ENCODE measurements around the gene ADD1.
"Not testable (repeated sequence)": the region's sequence is repeated elsewhere in the genome, so short reads cannot be mapped to it uniquely, and the experiment has no call there.

The ADD1 gene

DNA sequence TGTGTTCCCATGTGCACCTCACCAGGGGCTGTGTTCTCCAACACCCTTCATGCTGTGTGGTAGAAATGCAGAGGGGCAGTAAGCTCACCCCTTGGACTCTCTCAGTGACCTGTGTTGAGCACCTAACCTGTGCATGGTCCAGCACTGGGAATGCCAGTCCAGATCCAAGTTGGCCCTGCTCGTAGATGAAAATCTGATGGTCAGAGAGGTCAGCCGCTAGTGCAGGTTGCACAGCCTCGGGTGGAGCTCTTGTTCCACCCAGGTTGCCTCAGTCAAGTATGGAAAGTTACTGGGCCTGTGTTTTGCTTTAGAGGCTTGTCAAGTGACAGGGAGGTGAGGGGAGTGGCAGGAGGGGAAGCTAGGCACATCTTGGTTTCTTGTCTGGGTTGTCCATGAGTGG lies 68.2 kb downstream of the ADD1 start:
- Histone ChIP-seq H3K4me3 (ENCODE audit: low read length) (no peak overlapping the region), H3K27ac (ENCODE audit: low read length) (no peak overlapping the region), H3K36me3 (ENCODE audit: insufficient read depth, low read depth, low read length) (peaks cover 85% of the 10 kb centered on the region), H3K9ac (ENCODE audit: low read depth, low read length) (no peak overlapping the region), H3K4me1 (ENCODE audit: insufficient read depth, low read length) (no peaks in the 10 kb centered on the region), H3K9me3 (ENCODE audit: insufficient read depth, low read depth, low read length) (peaks cover 2% of the 10 kb centered on the region; the same call in 1 of the 2 replicates), H3K27me3 (ENCODE audit: insufficient read depth, low read length) (no peaks in the 10 kb centered on the region)

DNA sequence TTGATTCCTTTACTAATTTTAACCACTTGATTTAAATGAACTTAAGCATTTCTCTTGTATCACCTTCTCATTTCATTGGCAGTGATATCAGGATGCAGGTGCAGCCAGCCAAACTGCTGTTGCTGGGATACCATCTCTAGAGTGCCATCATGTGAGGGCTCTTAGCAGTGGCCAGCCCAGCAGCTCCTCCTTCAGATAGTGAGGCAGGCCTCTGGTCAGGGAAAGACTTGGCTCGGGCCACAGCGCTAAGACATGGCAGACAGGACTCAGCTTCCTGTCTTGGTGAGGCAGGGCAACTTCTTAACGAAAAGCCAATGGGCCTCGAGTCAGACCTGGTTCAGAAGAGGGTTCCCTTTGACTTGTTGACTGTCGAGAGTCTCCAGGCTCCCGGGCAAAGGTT lies 69.5 kb downstream of the ADD1 start:
- Histone ChIP-seq H3K4me3 (ENCODE audit: low read length) (no peak overlapping the region), H3K4me1 (ENCODE audit: insufficient read depth, low read length) (no peaks in the 10 kb centered on the region), H3K27ac (ENCODE audit: low read length) (no peak overlapping the region), H3K27me3 (ENCODE audit: insufficient read depth, low read length) (no peaks in the 10 kb centered on the region), H3K36me3 (ENCODE audit: insufficient read depth, low read depth, low read length) (peaks cover 74% of the 10 kb centered on the region), H3K9me3 (ENCODE audit: insufficient read depth, low read depth, low read length) (peaks cover 4% of the 10 kb centered on the region; the same call in 1 of the 2 replicates), H3K9ac (ENCODE audit: low read depth, low read length) (no peak overlapping the region)

DNA sequence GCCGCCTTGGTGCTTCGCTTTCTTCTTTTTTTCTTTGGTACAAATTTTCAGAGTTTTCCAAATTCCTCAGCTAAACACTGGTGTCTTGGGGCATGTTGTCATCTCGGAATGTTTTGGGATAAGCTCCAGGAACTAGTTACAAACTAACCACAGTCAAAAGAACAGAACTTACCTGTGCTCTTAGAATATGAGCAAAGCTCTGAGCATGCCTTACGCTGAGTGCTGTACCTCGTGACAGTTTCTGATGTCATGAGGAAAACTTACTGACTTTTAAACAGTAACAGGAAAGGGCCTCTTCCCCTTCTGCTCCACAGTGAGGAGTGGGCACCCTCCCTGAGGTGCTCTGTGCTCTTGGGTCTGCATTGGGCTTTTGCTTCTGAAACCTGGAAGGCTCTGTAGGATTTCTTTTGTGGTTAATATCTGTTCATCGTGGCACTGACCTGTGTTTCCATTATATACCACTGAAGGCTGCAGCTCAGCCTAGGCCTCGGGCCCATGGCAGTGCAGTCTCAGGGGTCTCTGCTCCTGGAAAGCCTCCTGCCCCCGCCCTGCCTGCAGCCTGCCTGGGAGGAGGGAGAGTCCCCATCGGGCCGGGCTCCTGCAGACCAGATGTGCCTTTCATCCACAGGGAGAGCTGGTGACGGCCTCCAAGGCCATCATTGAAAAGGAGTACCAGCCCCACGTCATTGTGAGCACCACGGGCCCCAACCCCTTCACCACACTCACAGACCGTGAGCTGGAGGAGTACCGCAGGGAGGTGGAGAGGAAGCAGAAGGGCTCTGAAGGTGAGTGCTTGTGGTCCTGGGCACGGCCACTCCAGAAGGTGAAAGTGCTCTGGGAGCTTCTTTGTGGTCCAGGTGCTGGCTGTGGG lies 70.8 kb downstream of the ADD1 start:
- H3K36me3 ChIP-seq (ENCODE audit: insufficient read depth, low read depth, low read length), result peaks cover 61% of the 10 kb centered on the region

DNA sequence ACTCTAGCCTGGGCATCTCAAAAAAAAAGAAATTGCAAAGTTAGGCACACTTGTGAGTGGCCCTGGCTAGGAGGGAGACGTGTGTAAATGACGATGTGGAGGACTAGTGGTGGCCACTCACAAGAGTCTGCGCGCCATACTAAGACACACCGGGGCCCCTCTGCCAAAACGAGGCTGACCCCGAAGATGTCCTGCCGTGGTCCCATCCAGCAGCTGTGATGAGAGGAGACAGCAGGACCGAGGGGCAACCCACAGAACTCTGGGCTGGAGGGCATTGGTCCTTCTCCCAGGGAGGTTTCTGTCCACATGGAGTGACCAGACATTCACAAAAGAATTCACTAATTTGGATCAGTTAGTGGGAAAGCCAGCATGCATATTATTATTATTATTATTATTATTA lies 72.1 kb downstream of the ADD1 start:
- Histone ChIP-seq H3K27me3 (ENCODE audit: insufficient read depth, low read length) (no peaks in the 10 kb centered on the region), H3K4me1 (ENCODE audit: insufficient read depth, low read length) (no peaks in the 10 kb centered on the region), H3K9me3 (ENCODE audit: insufficient read depth, low read depth, low read length) (peaks cover 11% of the 10 kb centered on the region; the same call in 1 of the 2 replicates), H3K27ac (ENCODE audit: low read length) (no peak overlapping the region), H3K36me3 (ENCODE audit: insufficient read depth, low read depth, low read length) (peaks cover 48% of the 10 kb centered on the region), H3K9ac (ENCODE audit: low read depth, low read length) (no peak overlapping the region), H3K4me3 (ENCODE audit: low read length) (no peak overlapping the region)

More for the DNA sequence above, 70.8 kb downstream of the ADD1 start:
- Histone ChIP-seq H3K9me3 (ENCODE audit: insufficient read depth, low read depth, low read length) (peaks cover 8% of the 10 kb centered on the region; the same call in 1 of the 2 replicates), H3K4me1 (ENCODE audit: insufficient read depth, low read length) (no peaks in the 10 kb centered on the region), H3K9ac (ENCODE audit: low read depth, low read length) (no peak overlapping the region), H3K27ac (ENCODE audit: low read length) (no peak overlapping the region), H3K4me3 (ENCODE audit: low read length) (no peak overlapping the region), H3K27me3 (ENCODE audit: insufficient read depth, low read length) (no peaks in the 10 kb centered on the region)

DNA sequence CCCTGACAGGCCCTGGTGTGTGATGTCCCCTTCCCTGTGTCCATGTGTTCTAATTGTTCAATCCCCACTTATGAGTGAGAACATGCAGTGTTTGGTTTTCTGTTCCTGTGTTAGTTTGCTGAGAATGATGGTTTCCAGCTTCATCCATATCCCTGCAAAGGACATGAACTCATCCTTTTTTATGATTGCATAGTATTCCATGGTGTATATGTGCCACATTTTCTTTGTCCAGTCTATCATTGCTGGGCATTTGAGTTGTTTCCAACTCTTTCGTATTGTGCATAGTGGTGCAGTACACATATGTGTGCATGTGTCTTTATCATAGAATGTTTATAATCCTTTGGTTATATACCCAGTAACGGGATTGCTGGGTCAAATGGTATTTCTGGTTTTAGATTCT lies 73.1 kb downstream of the ADD1 start:
- not testable (repeated sequence) for H3K27ac ChIP-seq (ENCODE audit: low read length); H3K27me3 ChIP-seq (ENCODE audit: insufficient read depth, low read length); H3K4me3 ChIP-seq (ENCODE audit: low read length); H3K4me1 ChIP-seq (ENCODE audit: insufficient read depth, low read length); H3K9ac ChIP-seq (ENCODE audit: low read depth, low read length)
- Histone ChIP-seq H3K9me3 (ENCODE audit: insufficient read depth, low read depth, low read length) (peaks cover 14% of the 10 kb centered on the region; the same call in 1 of the 2 replicates), H3K36me3 (ENCODE audit: insufficient read depth, low read depth, low read length) (peaks cover 43% of the 10 kb centered on the region)

DNA sequence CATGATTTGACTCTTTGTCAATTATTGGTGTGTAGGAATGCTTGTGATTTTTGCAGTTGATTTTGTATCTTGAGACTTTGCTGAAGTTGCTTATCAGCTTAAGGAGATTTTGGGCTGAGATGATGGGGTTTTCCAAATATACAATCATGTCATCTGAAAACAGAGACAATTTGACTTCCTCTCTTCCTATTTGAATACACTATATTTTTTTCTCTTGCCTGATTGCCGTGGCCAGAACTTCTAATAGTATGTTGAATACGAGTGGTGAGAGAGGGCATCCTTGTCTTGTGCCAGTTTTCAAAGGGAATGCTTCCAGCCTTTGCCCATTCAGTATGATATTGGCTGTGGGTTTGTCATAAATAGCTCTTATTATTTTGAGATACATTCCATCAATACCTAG lies 74.7 kb downstream of the ADD1 start:
- H3K36me3 ChIP-seq (ENCODE audit: insufficient read depth, low read depth, low read length), result peaks cover 40% of the 10 kb centered on the region
- H3K9ac ChIP-seq (ENCODE audit: low read depth, low read length); H3K27ac ChIP-seq (ENCODE audit: low read length); H3K4me3 ChIP-seq (ENCODE audit: low read length); H3K27me3 ChIP-seq (ENCODE audit: insufficient read depth, low read length); H3K4me1 ChIP-seq (ENCODE audit: insufficient read depth, low read length): not testable (repeated sequence)
- peaks cover 16% of the 10 kb centered on the region; the same call in 1 of the 2 replicates for H3K9me3 ChIP-seq (ENCODE audit: insufficient read depth, low read depth, low read length)

DNA sequence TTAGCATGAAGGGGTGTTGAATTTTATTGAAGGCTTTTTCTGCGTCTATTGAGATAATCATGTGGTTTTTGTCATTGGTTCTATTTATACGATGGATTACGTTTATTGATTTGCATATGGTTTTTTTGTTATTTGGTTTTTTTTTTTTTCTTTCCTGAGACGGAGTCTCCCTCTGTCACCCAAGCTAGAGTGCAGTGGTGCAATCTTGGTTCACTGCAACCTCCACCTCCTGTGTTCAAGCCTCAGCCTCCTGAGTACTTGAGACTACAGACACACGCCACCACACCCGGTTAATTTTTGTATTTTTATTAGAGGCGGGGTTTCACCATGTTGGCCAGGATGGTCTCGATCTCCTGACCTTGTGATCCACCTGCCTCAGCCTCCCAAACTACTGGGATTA lies 75.1 kb downstream of the ADD1 start:
- H3K4me3 ChIP-seq (ENCODE audit: low read length); H3K9ac ChIP-seq (ENCODE audit: low read depth, low read length); H3K27me3 ChIP-seq (ENCODE audit: insufficient read depth, low read length); H3K27ac ChIP-seq (ENCODE audit: low read length): not testable (repeated sequence)
- peaks cover 40% of the 10 kb centered on the region for H3K36me3 ChIP-seq (ENCODE audit: insufficient read depth, low read depth, low read length)
- H3K9me3 ChIP-seq (ENCODE audit: insufficient read depth, low read depth, low read length), result peaks cover 16% of the 10 kb centered on the region; the same call in 1 of the 2 replicates
- H3K4me1 ChIP-seq (ENCODE audit: insufficient read depth, low read length), result peaks cover 13% of the 10 kb centered on the region

DNA sequence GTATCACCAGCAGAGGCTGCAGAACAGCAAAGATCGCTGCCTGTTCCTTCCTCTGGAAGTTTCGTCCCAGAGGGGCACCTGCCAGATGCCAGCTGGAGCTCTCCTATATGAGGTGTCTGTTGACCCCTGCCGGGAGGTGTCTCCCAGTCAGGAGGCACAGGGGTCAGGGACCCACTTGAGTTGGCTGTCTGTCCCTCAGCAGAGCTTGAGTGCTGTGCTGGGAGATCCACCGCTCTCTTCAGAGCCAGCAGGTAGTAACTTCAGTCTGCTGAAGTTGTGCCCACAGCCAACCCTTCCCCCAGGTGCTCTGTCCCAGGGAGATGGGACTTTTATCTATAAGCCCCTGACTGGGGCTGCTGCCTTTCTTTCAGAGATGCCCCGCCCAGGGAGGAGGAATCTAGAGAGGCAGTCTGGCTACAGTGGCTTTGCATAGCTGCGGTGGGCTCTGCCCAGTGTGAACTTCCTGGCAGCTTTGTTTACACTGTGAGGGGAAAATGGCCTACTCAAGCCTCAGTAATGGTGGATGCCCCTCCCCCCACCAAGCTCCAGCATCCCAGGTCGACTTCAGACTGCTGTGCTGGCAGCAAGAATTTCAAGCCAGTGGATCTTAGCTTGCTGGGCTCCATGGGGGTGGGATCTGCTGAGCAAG lies 78.9 kb downstream of the ADD1 start:
- H3K9ac ChIP-seq (ENCODE audit: low read depth, low read length), result peak overlapping the region; percentile 37; the same call in 1 of the 2 replicates
- H3K27me3 ChIP-seq (ENCODE audit: insufficient read depth, low read length), result not testable (repeated sequence)
- peak overlapping the region; percentile 33 for H3K4me3 ChIP-seq (ENCODE audit: low read length)
- H3K4me1 ChIP-seq (ENCODE audit: insufficient read depth, low read length), result peaks cover 13% of the 10 kb centered on the region
- H3K9me3 ChIP-seq (ENCODE audit: insufficient read depth, low read depth, low read length), result peaks cover 12% of the 10 kb centered on the region; the same call in 1 of the 2 replicates
- H3K36me3 ChIP-seq (ENCODE audit: insufficient read depth, low read depth, low read length), result peaks cover 44% of the 10 kb centered on the region
- peak overlapping the region; percentile 86 for H3K27ac ChIP-seq (ENCODE audit: low read length)

DNA sequence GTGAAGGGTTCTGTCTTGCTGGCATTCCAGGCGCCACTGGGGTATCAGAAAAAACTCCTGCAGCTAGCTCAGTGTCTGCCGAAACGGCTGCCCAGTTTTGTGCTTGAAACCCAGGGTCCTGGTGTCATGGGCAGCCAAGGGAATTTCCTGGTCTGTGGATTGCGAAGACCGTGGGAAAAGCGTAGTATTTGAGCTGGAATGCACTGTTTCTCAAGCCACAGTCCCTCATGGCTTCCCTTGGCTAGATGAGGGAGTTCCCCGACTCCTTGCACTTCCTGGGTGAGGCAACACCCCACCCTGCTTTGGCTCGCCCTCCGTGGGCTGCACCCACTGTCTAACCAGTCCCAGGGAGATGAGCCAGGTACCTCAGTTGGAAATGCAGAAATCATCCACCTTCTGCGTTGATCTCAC lies 79.5 kb downstream of the ADD1 start:
- Histone ChIP-seq H3K9me3 (ENCODE audit: insufficient read depth, low read depth, low read length) (peaks cover 12% of the 10 kb centered on the region; the same call in 1 of the 2 replicates), H3K4me3 (ENCODE audit: low read length) (peak overlapping the region; percentile 18; the same call in 1 of the 2 replicates), H3K36me3 (ENCODE audit: insufficient read depth, low read depth, low read length) (peaks cover 50% of the 10 kb centered on the region), H3K27ac (ENCODE audit: low read length) (peak overlapping the region; percentile 86), H3K4me1 (ENCODE audit: insufficient read depth, low read length) (peaks cover 13% of the 10 kb centered on the region), H3K27me3 (ENCODE audit: insufficient read depth, low read length) (no peaks in the 10 kb centered on the region), H3K9ac (ENCODE audit: low read depth, low read length) (peak overlapping the region; percentile 64; the same call in 1 of the 2 replicates)

DNA sequence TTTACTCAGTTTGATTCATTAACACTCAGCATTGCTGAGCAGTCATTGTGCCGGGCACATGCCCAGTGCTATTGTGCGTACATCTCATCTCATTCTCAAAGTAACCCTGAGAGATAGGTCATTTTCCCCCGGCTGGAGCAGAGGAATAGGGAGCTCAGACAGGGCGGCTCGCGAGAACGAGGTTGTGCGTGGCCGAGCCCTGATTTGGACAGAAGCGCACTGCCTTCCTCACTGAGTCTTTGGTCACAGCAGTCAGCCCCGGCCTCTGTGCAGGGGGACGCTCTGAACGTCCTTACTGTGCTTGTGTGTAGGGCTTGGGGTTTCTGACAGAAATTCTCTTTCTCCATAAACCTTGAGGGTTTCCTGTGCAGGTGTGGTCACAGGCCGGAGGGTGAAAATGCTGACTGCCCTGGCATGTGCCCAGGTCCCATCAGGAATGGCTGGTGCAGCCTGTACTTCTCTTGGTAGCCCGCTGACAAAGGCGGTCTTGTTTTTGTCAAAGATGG lies 80.1 kb downstream of the ADD1 start:
- peaks cover 54% of the 10 kb centered on the region for H3K36me3 ChIP-seq (ENCODE audit: insufficient read depth, low read depth, low read length)
- peaks cover 12% of the 10 kb centered on the region; the same call in 1 of the 2 replicates for H3K9me3 ChIP-seq (ENCODE audit: insufficient read depth, low read depth, low read length)
- no peaks in the 10 kb centered on the region for H3K27me3 ChIP-seq (ENCODE audit: insufficient read depth, low read length)
- H3K27ac ChIP-seq (ENCODE audit: low read length), result peak overlapping the region; percentile 86
- no peak overlapping the region for H3K4me3 ChIP-seq (ENCODE audit: low read length)
- peak overlapping the region; percentile 64; the same call in 1 of the 2 replicates for H3K9ac ChIP-seq (ENCODE audit: low read depth, low read length)
- H3K4me1 ChIP-seq (ENCODE audit: insufficient read depth, low read length), result peaks cover 13% of the 10 kb centered on the region

DNA sequence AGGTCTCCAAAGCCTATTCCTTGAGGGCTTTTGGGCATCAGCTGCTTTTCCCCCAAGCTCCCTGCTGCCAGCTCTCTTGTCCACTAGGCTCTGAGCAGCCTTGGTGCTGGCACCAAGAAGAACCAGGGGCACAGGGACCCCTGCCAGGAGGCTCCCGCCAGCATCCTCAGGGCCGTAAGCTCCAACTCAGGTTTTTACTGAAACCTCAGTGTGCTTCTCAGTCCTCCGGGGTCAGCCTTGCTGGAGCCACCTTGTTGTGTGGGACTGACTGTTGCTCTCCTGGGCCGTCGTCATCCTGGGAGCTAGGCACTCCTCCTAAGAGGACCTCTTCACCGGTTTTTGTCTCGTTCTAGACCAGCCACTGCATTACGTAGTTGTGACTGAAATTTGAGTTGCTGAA lies 80.6 kb downstream of the ADD1 start:
- peaks cover 60% of the 10 kb centered on the region for H3K36me3 ChIP-seq (ENCODE audit: insufficient read depth, low read depth, low read length)
- H3K27ac ChIP-seq (ENCODE audit: low read length), result peak overlapping the region; percentile 86

More for the DNA sequence above, 80.6 kb downstream of the ADD1 start:
- Histone ChIP-seq H3K4me1 (ENCODE audit: insufficient read depth, low read length) (peaks cover 13% of the 10 kb centered on the region), H3K9ac (ENCODE audit: low read depth, low read length) (no peak overlapping the region), H3K4me3 (ENCODE audit: low read length) (no peak overlapping the region), H3K9me3 (ENCODE audit: insufficient read depth, low read depth, low read length) (peaks cover 10% of the 10 kb centered on the region; the same call in 1 of the 2 replicates), H3K27me3 (ENCODE audit: insufficient read depth, low read length) (no peaks in the 10 kb centered on the region)
